ENCODE measurements around the gene HS2ST1.

The HS2ST1 gene

GRCh38 chr1:87117761-87118368 lies 203.4 kb downstream of the HS2ST1 start:
- DNase-seq: no peak

- no peak for DNase-seq
These were observed 205.2 kb downstream of the HS2ST1 start for GRCh38 chr1:87119541-87120140.

- DNase-seq: no peak
These were observed 206.3 kb downstream of the HS2ST1 start for GRCh38 chr1:87120779-87121178.

- no peak for DNase-seq
These were observed 207.3 kb downstream of the HS2ST1 start for GRCh38 chr1:87121711-87122163.

- no peak for DNase-seq
These were observed 207.8 kb downstream of the HS2ST1 start for GRCh38 chr1:87122243-87122642.

GRCh38 chr1:87123610-87124009 lies 209.2 kb downstream of the HS2ST1 start:
- DNase-seq: no peak

- no peak for DNase-seq
These were observed 212.6 kb downstream of the HS2ST1 start for GRCh38 chr1:87126886-87127505.

- no peak for DNase-seq
These were observed 213.1 kb downstream of the HS2ST1 start for GRCh38 chr1:87127581-87127980.

- DNase-seq: no peak
These were observed 214.6 kb downstream of the HS2ST1 start for GRCh38 chr1:87129038-87129437.

GRCh38 chr1:87129606-87130005 lies 215.2 kb downstream of the HS2ST1 start:
- DNase-seq: no peak

- no peak for DNase-seq
These were observed 216.0 kb downstream of the HS2ST1 start for GRCh38 chr1:87130438-87130837.

GRCh38 chr1:87131809-87132283 lies 217.4 kb downstream of the HS2ST1 start:
- peak; percentile 37 to 64 for DNase-seq

- DNase-seq: no peak
These were observed 217.9 kb downstream of the HS2ST1 start for GRCh38 chr1:87132284-87132870.

GRCh38 chr1:87134061-87134460 lies 219.6 kb downstream of the HS2ST1 start:
- DNase-seq: no peak

GRCh38 chr1:87134625-87135328 lies 220.3 kb downstream of the HS2ST1 start:
- no peak for DNase-seq

- no peak for DNase-seq
These were observed 220.9 kb downstream of the HS2ST1 start for GRCh38 chr1:87135329-87135712.

- DNase-seq: no peak
These were observed 222.3 kb downstream of the HS2ST1 start for GRCh38 chr1:87136607-87137341.

GRCh38 chr1:87137342-87137739 lies 222.9 kb downstream of the HS2ST1 start:
- no peak for DNase-seq

GRCh38 chr1:87140831-87141540 lies 226.6 kb downstream of the HS2ST1 start:
- DNase-seq: no peak

GRCh38 chr1:87141556-87141955 lies 227.1 kb downstream of the HS2ST1 start:
- DNase-seq: no peak

- no peak for DNase-seq
These were observed 229.1 kb downstream of the HS2ST1 start for GRCh38 chr1:87143413-87144135.
